ENCODE measurements around the gene GRIA2.

The GRIA2 gene

GRCh38 chr4:157223456-157223855 is 2.9 kb downstream of the GRIA2 start:
- no peaks in the 10 kb centered on the region for H3K27me3 ChIP-seq (ENCODE audit: insufficient read depth, low read length)

GRCh38 chr4:157225096-157225495 is 4.6 kb downstream of the GRIA2 start:
- H3K9ac ChIP-seq (ENCODE audit: low read length): no peak overlapping the region
- no peaks in the 10 kb centered on the region for H3K4me1 ChIP-seq (ENCODE audit: insufficient read depth, low read length, severe bottlenecking)
- H3K9me3 ChIP-seq (ENCODE audit: low read length): no peaks in the 10 kb centered on the region
- no peak overlapping the region for H3K4me2 ChIP-seq (ENCODE audit: low read length)
- TF ChIP-seq EZH2 (IDR thresholded peaks at IDR 0.05; ENCODE audit: borderline replicate concordance, low read length): no peak
- TF ChIP-seq CTCF (IDR thresholded peaks at IDR 0.05; ENCODE audit: low read length): no peak
- H2AFZ ChIP-seq (ENCODE audit: low read length): no peak overlapping the region
- H3K27ac ChIP-seq (ENCODE audit: low read depth, low read length, poor library complexity, severe bottlenecking): no peak overlapping the region
- no peaks in the 10 kb centered on the region for H3K9me2 ChIP-seq (ENCODE audit: low read depth, low read length)
- no peaks in the 10 kb centered on the region for H3K79me2 ChIP-seq (ENCODE audit: insufficient read depth, low read length)
- no peaks in the 10 kb centered on the region for H3F3A ChIP-seq (ENCODE audit: insufficient read depth, low read length)
- H3K27me3 ChIP-seq (ENCODE audit: insufficient read depth, low read length): no peaks in the 10 kb centered on the region
- H3K4me3 ChIP-seq (ENCODE audit: low read depth, low read length, poor library complexity, severe bottlenecking): no peak overlapping the region
- H3K36me3 ChIP-seq (ENCODE audit: insufficient read depth, low read length): no peaks in the 10 kb centered on the region
- no peaks in the 10 kb centered on the region for H4K20me1 ChIP-seq (ENCODE audit: insufficient read depth, low read length)

More at GRCh38 chr4:157223456-157223855, 2.9 kb downstream of the GRIA2 start:
- Histone ChIP-seq H3K4me1 (ENCODE audit: insufficient read depth, low read length, severe bottlenecking) (no peaks in the 10 kb centered on the region), H3K36me3 (ENCODE audit: insufficient read depth, low read length) (no peaks in the 10 kb centered on the region), H3K79me2 (ENCODE audit: insufficient read depth, low read length) (no peaks in the 10 kb centered on the region), H3K4me3 (ENCODE audit: low read depth, low read length, poor library complexity, severe bottlenecking) (no peak overlapping the region), H3K4me2 (ENCODE audit: low read length) (no peak overlapping the region), H3K9me2 (ENCODE audit: low read depth, low read length) (no peaks in the 10 kb centered on the region), H3K9ac (ENCODE audit: low read length) (no peak overlapping the region), H3F3A (ENCODE audit: insufficient read depth, low read length) (no peaks in the 10 kb centered on the region), H3K9me3 (ENCODE audit: low read length) (no peaks in the 10 kb centered on the region), H3K27ac (ENCODE audit: low read depth, low read length, poor library complexity, severe bottlenecking) (no peak overlapping the region), H4K20me1 (ENCODE audit: insufficient read depth, low read length) (no peaks in the 10 kb centered on the region), H2AFZ (ENCODE audit: low read length) (no peak overlapping the region)
- no peak for TF ChIP-seq EZH2 (IDR thresholded peaks at IDR 0.05; ENCODE audit: borderline replicate concordance, low read length)
- TF ChIP-seq CTCF (IDR thresholded peaks at IDR 0.05; ENCODE audit: low read length): no peak

GRCh38 chr4:157226035-157226434 is 5.5 kb downstream of the GRIA2 start:
- H3K27ac ChIP-seq (ENCODE audit: low read depth, low read length, poor library complexity, severe bottlenecking): no peak overlapping the region
- no peaks in the 10 kb centered on the region for H3K27me3 ChIP-seq (ENCODE audit: insufficient read depth, low read length)
- no peaks in the 10 kb centered on the region for H3K79me2 ChIP-seq (ENCODE audit: insufficient read depth, low read length)
- H4K20me1 ChIP-seq (ENCODE audit: insufficient read depth, low read length): no peaks in the 10 kb centered on the region
- no peak overlapping the region for H2AFZ ChIP-seq (ENCODE audit: low read length)
- H3F3A ChIP-seq (ENCODE audit: insufficient read depth, low read length): no peaks in the 10 kb centered on the region
- no peaks in the 10 kb centered on the region for H3K9me3 ChIP-seq (ENCODE audit: low read length)
- no peaks in the 10 kb centered on the region for H3K4me1 ChIP-seq (ENCODE audit: insufficient read depth, low read length, severe bottlenecking)
- no peak overlapping the region for H3K4me3 ChIP-seq (ENCODE audit: low read depth, low read length, poor library complexity, severe bottlenecking)
- no peak overlapping the region for H3K4me2 ChIP-seq (ENCODE audit: low read length)
- H3K9me2 ChIP-seq (ENCODE audit: low read depth, low read length): no peaks in the 10 kb centered on the region
- no peak overlapping the region for H3K9ac ChIP-seq (ENCODE audit: low read length)
- no peaks in the 10 kb centered on the region for H3K36me3 ChIP-seq (ENCODE audit: insufficient read depth, low read length)
- TF ChIP-seq EZH2 (IDR thresholded peaks at IDR 0.05; ENCODE audit: borderline replicate concordance, low read length): no peak
- TF ChIP-seq CTCF (IDR thresholded peaks at IDR 0.05; ENCODE audit: low read length): no peak

Data from OCI-LY1 (cell line).